HepG2 (cell line): ENCODE data around the gene ZBTB4. TPM values are rescaled to one million over a fixed set of nuclear protein-coding genes. Genes with fewer than 3 reads are reported as not detected.

Experiments
- ATF6 ChIP-seq: sonication (generic); formaldehyde crosslinking; conservative IDR thresholded peaks from 2 replicates; pipeline ENCODE4 v1.4.0; 2020; ENCODE audit warnings: missing genetic modification reagents
- GABPA ChIP-seq, 2 experiments: IDR thresholded peaks; 2 replicates each; pipeline ENCODE4 v1.6.1; 2011 to 2016; ENCODE audit warnings: low read depth in 2 of 2, low read length in 1 of 2, missing biosample characterization in 1 of 2, missing genetic modification characterization in 1 of 2
- HDAC1 ChIP-seq: sonication (generic); formaldehyde crosslinking; IDR thresholded peaks from 2 replicates; pipeline ENCODE4 v1.5.1; 2020; ENCODE audit warnings: mild to moderate bottlenecking, missing genetic modification reagents
- LBX2 ChIP-seq: sonication (generic); formaldehyde crosslinking; IDR thresholded peaks from 2 replicates; pipeline ENCODE4 v1.5.0; 2020; ENCODE audit warnings: missing genetic modification reagents, mild to moderate bottlenecking, borderline replicate concordance
- MXD4 ChIP-seq: IDR thresholded peaks from 2 replicates; pipeline ENCODE4 v1.6.1; 2016; ENCODE audit warnings: mild to moderate bottlenecking, missing biosample characterization, missing genetic modification reagents
- NFRKB ChIP-seq: fragments of 450-650 bp; IDR thresholded peaks from 2 replicates; pipeline ENCODE4 v1.6.1; 2017
- NR2C2 ChIP-seq: sonication (generic); formaldehyde crosslinking; IDR thresholded peaks from 2 replicates; pipeline ENCODE4 v1.4.0; 2020; ENCODE audit warnings: missing genetic modification reagents, mild to moderate bottlenecking, moderate library complexity, borderline replicate concordance
- ZBTB40 ChIP-seq, 2 experiments: fragments of 450-650 bp in 1 of 2; sonication (generic) in 1 of 2; formaldehyde crosslinking in 1 of 2; IDR thresholded peaks; 2 replicates each; pipeline versions ENCODE4 v1.6.1 to v1.8.0; 2016 to 2022; ENCODE audit warnings: antibody characterized with exemption in 1 of 2, mild to moderate bottlenecking in 1 of 2, missing genetic modification reagents in 1 of 2
- ZFP36L1 ChIP-seq: sonication (generic); formaldehyde crosslinking; IDR thresholded peaks from 2 replicates; pipeline ENCODE4 v1.8.0; 2022; ENCODE audit warnings: mild to moderate bottlenecking, missing genetic modification reagents, moderate library complexity
- ZNF607 ChIP-seq: sonication (generic); formaldehyde crosslinking; IDR thresholded peaks from 2 replicates; pipeline ENCODE4 v1.5.1; 2020; ENCODE audit warnings: missing genetic modification reagents, mild to moderate bottlenecking, borderline replicate concordance
- ZNF766 ChIP-seq: sonication (generic); formaldehyde crosslinking; IDR thresholded peaks from 2 replicates; pipeline ENCODE4 v1.5.0; 2020; ENCODE audit warnings: missing genetic modification reagents, borderline replicate concordance
- polyA plus RNA-seq, 8 experiments: library from polyadenylated mRNA; depleted of rRNA in 3 of 8; stranded (reverse) in 7 of 8; unstranded in 1 of 8; fragments of >200 nt; fragmentation: Illumina TruSeq in 4 of 8; extraction: Trizol in 4 of 8; gene quantifications; 2 replicates each; pipeline versions ENCODE4 v1.2.1 to v1.2.3, GENCODE V29; 2011 to 2016; ENCODE audit warnings: low read depth in 4 of 8, missing spikeins in 1 of 8, mixed read lengths in 1 of 8; ENCODE audit not compliant: insufficient read depth in 1 of 8
- total RNA-seq, 5 experiments: library from RNA; depleted of rRNA; stranded (reverse); fragments of >200 nt; fragmentation: Illumina TruSeq; extraction: Trizol; gene quantifications; 2 replicates each; pipeline ENCODE4 v1.2.3, GENCODE V29; 2016; ENCODE audit warnings: low read depth in 1 of 5
- TF ChIP-seq, protein P1 (sequence below): sonication (generic); formaldehyde crosslinking; IDR thresholded peaks from 2 replicates; pipeline ENCODE4 v1.5.0; 2020; ENCODE audit warnings: mild to moderate bottlenecking, missing genetic modification reagents, borderline replicate concordance

The ZBTB4 gene
- total and polyA plus RNA-seq, 2 of the 13 experiments (the other 11 are each of a cell fraction or from before 2014, with no cell fraction given) = 4.3 to 7.4 TPM

DNA sequence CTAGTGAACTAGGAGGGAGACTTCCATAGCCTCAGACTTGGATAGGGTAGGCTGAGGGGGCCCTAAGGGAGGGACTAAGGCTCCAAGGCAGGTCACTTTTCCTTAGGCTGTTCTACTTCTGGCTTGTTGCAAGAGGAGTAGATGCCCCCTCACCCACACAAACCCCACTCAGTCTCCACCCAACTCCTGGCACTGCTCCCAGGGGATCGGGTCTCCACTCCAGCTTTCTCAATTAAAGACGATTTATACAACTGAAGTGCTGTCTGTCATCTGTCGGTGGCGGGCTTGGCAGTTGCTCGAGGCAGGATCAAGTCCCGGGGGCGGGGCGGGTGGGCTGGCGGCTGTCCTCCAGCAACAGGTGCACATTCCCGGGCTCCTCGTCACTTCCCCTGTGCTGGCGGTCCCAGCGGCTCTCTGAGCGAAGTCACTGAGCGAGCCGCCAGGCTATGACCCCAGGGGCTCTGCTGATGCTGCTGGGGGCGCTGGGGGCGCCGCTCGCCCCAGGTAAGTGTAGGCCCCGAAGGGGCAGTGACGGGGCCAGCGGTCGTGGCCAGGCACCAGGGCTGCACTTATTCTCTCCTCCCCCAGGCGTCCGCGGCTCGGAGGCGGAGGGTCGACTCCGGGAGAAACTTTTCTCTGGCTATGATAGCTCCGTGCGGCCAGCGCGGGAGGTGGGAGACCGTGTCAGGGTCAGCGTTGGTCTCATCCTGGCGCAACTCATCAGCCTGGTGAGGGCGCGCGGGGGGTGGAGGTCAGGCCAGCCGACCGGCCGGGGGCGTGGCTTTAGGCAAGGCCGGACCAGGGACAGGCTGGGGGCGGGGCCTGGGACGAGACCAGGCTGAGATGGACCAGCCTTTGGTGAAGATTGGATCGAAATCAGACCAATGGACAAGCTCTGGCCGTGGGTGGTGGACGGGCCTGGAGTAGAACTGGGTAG is 34.5 kb downstream of the ZBTB4 start, which contains the start of gene CHRNB1 (continued):
- TF ChIP-seq ZBTB40 (IDR thresholded peaks at IDR 0.05) = no peak
- TF ChIP-seq ZBTB40 (CRISPR knock-in tag; IDR thresholded peaks at IDR 0.05) = 0 out of 2 replicates have a peak, but pooled peaks have one; percentile 18
- TF ChIP-seq, protein P1, sequence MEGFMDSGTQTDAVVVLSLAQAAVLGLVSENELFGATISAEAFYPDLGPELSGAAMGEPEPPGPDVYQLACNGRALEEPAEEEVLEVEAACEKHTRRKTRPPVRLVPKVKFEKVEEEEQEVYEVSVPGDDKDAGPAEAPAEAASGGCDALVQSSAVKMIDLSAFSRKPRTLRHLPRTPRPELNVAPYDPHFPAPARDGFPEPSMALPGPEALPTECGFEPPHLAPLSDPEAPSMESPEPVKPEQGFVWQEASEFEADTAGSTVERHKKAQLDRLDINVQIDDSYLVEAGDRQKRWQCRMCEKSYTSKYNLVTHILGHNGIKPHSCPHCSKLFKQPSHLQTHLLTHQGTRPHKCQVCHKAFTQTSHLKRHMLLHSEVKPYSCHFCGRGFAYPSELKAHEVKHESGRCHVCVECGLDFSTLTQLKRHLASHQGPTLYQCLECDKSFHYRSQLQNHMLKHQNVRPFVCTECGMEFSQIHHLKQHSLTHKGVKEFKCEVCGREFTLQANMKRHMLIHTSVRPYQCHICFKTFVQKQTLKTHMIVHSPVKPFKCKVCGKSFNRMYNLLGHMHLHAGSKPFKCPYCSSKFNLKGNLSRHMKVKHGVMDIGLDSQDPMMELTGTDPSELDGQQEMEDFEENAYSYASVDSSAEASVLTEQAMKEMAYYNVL (CRISPR knock-in tag) = 0 out of 2 replicates have a peak, but pooled peaks have one; percentile 61
- TF ChIP-seq ZNF607 (CRISPR knock-in tag) = 0 out of 2 replicates have a peak, but pooled peaks have one; percentile 33
- TF ChIP-seq ZNF766 (CRISPR knock-in tag) = no peak
- 0 out of 2 replicates have a peak, but pooled peaks have one; percentile 58 for TF ChIP-seq MXD4 (CRISPR knock-in tag)
- TF ChIP-seq ZFP36L1 = no peak; the same call in 1 of the 2 replicates
- peak; percentile 57; the same call in 1 of the 2 replicates for TF ChIP-seq HDAC1 (CRISPR knock-in tag)
- no peak for TF ChIP-seq GABPA (IDR thresholded peaks at IDR 0.05; ENCODE audit: low read depth, low read length)
- TF ChIP-seq GABPA (CRISPR knock-in tag; IDR thresholded peaks at IDR 0.05; ENCODE audit: low read depth) = peak; percentile 63
- TF ChIP-seq NR2C2 (CRISPR knock-in tag) = peak; percentile 86
- peak; percentile 67; the same call in 1 of the 2 replicates for TF ChIP-seq LBX2
- no peak for TF ChIP-seq NFRKB
- 0 out of 2 replicates have a peak, but pooled peaks have one; percentile 59 for TF ChIP-seq ATF6 (CRISPR knock-in tag)
